K562 (cell line): ENCODE measurements around the gene MAP10. TPM values are rescaled to one million over a fixed set of nuclear protein-coding genes. Genes with fewer than 3 reads are reported as not detected.

Source experiments
- ATAC-seq: fragments of 200-7000 bp; cut with Tn5 transposase; 3 replicates; pipeline ENCODE4 v1.9.1; 2020; ENCODE audit warnings: moderate library complexity
- BruUV-seq: library from RNA; stranded (reverse); fragments of 400-500 nt; replicated peaks from 2 replicates; lab custom pipeline; 2021; lab: Mats Ljungman, UMichigan
- CTCF ChIA-PET: fragments of 300-600 bp; formaldehyde crosslinking; extraction: SDS; loops from one replicate; lab custom pipeline; 2021; ENCODE audit warnings: low intra/inter-chr PET ratio; lab: Yijun Ruan, JAX
- POLR2A ChIA-PET: fragments of 300-600, 350-650 bp; sonication (Branson Sonifier 250); formaldehyde crosslinking; extraction: SDS; loops from one replicate; lab custom pipeline; 2021; ENCODE audit warnings: antibody characterized with exemption, inconsistent platforms; lab: Yijun Ruan, JAX
- DNase-seq, 4 experiments: peaks; one replicate each; pipeline versions ENCODE4 v3.0.0 to v3.0.0-alpha.2; 2011 to 2018; ENCODE audit warnings: low spot score in 3 of 4, mixed read lengths in 3 of 4; ENCODE audit errors: extremely low read depth in 1 of 4
- FAIRE-seq: peaks from 2 replicates; lab custom pipeline; 2011; peaks lifted over from hg19 to GRCh38; lab: Jason Lieb, UNC
- H2AFZ ChIP-seq: 2 replicates; pipeline ENCODE4 v1.6.0; 2011; ENCODE audit warnings: low read depth, low read length, control low read depth, inconsistent platforms
- H3K27ac ChIP-seq: fragments of 200-600 bp; 3 replicates; pipeline ENCODE4 v1.8.0; 2011; ENCODE audit warnings: low read depth, mild to moderate bottlenecking, control low read depth, inconsistent platforms, low read length, moderate library complexity, mixed read lengths; ENCODE audit errors: extremely low read depth
- H3K27me3 ChIP-seq, 2 experiments: fragments of 300-600 bp in 1 of 2; 2 replicates in 1 of 2; 3 replicates in 1 of 2; pipeline versions ENCODE4 v1.6.0 to v1.8.0; 2011; ENCODE audit warnings: inconsistent platforms in 2 of 2, low read length in 2 of 2, mild to moderate bottlenecking in 1 of 2, mixed read lengths in 1 of 2, moderate library complexity in 1 of 2; ENCODE audit not compliant: control insufficient read depth in 2 of 2, insufficient read depth in 2 of 2
- H3K36me3 ChIP-seq: fragments of 300-600 bp; 3 replicates; pipeline ENCODE4 v1.8.0; 2011; ENCODE audit warnings: mild to moderate bottlenecking, low read length, inconsistent platforms; ENCODE audit not compliant: control insufficient read depth, insufficient read depth
- H3K4me1 ChIP-seq, 2 experiments: fragments of 200-600 bp in 1 of 2; replicated peaks in 1 of 2; 2 replicates in 1 of 2; 3 replicates in 1 of 2; pipeline versions ENCODE4 v1.5.1 to v1.8.0; 2011; ENCODE audit warnings: inconsistent platforms in 2 of 2, low read length in 2 of 2, mild to moderate bottlenecking in 1 of 2, mixed read lengths in 1 of 2, moderate library complexity in 1 of 2; ENCODE audit not compliant: control insufficient read depth in 2 of 2, insufficient read depth in 2 of 2
- H3K4me2 ChIP-seq: 2 replicates; pipeline ENCODE4 v1.6.1; 2011; ENCODE audit warnings: low read length, control low read depth, inconsistent platforms, mixed read lengths; ENCODE audit not compliant: insufficient read depth
- H3K4me3 ChIP-seq: fragments of 200-600 bp; sonication (generic), shearing (Covaris generic); 2 replicates; pipeline ENCODE4 v1.5.1; 2016; ENCODE audit warnings: control low read depth, inconsistent platforms
- H3K79me2 ChIP-seq: fragments of 200-600 bp; 3 replicates; pipeline ENCODE4 v1.8.0; 2011; ENCODE audit warnings: low read length, inconsistent platforms; ENCODE audit not compliant: control insufficient read depth, insufficient read depth
- H3K9ac ChIP-seq, 2 experiments: 2 replicates each; pipeline versions ENCODE4 v1.6.0 to v1.6.1; 2011; ENCODE audit warnings: low read depth in 2 of 2, low read length in 2 of 2, control low read depth in 1 of 2, inconsistent platforms in 1 of 2, mild to moderate bottlenecking in 1 of 2, mixed read lengths in 1 of 2; ENCODE audit not compliant: insufficient read depth in 1 of 2
- H3K9me1 ChIP-seq: one replicate; pipeline ENCODE4 v1.6.0; 2011; ENCODE audit warnings: inconsistent platforms, mild to moderate bottlenecking, low read length, moderate library complexity; ENCODE audit not compliant: control insufficient read depth, insufficient read depth
- H3K9me3 ChIP-seq: replicated peaks from 2 replicates; pipeline ENCODE4 v1.5.1; 2011; ENCODE audit warnings: low read depth, low read length, inconsistent platforms; ENCODE audit not compliant: control insufficient read depth, insufficient read depth
- H4K20me1 ChIP-seq: replicated peaks from 2 replicates; pipeline ENCODE4 v1.6.1; 2011; ENCODE audit warnings: low read length, inconsistent platforms, mixed read lengths; ENCODE audit not compliant: control insufficient read depth, insufficient read depth
- FOXM1 ChIP-seq, 2 experiments: fragments of 450-650 bp in 1 of 2; sonication (generic) in 1 of 2; formaldehyde crosslinking in 1 of 2; IDR thresholded peaks; 2 replicates each; pipeline versions ENCODE4 v1.6.1 to v1.9.0; 2017 to 2022; ENCODE audit warnings: low read depth in 2 of 2, mild to moderate bottlenecking in 2 of 2, missing genetic modification reagents in 1 of 2, moderate library complexity in 1 of 2
- STAG1 ChIP-seq: sonication (generic); formaldehyde crosslinking; IDR thresholded peaks from 2 replicates; pipeline ENCODE4 v1.5.0; 2020; ENCODE audit warnings: missing genetic modification reagents, borderline replicate concordance
- WGBS: fragments of 100-300 bp; shearing (Covaris generic); methylation state at CpG from one replicate; pipeline ENCODE4 v1.1.6; 2016; ENCODE audit warnings: low coverage, mixed read lengths; ENCODE audit not compliant: insufficient coverage; ENCODE audit errors: missing lambda C conversion rate; 5-methylcytosine and 5-hydroxymethylcytosine counted together
- in situ Hi-C: fragments of 300-500 bp; cut with MboI; formaldehyde crosslinking; loops from 4 replicates; pipeline ENCODE4 v1.15.0; 2018; ENCODE audit warnings: inconsistent platforms, mixed read lengths
- intact Hi-C: fragments of 100-400 bp; cut with micrococcal nuclease; formaldehyde crosslinking; loops from 2 replicates; pipeline ENCODE4 v1.14.2; 2022
- polyA plus RNA-seq, 8 experiments: library from polyadenylated mRNA; depleted of rRNA in 4 of 8; stranded (reverse) in 5 of 8; unstranded in 3 of 8; fragments of >200 nt; fragmentation: Nextera tagmentation in 2 of 8; fragmentation: Illumina TruSeq in 1 of 8; extraction: Ambion mirVana in 2 of 8; extraction: Trizol in 1 of 8; gene quantifications; 2 replicates each; pipeline versions ENCODE4 v1.2.1 to v1.2.3, GENCODE V29; 2011 to 2014; ENCODE audit warnings: inconsistent platforms in 1 of 8, missing spikeins in 1 of 8
- total RNA-seq, 7 experiments: library from RNA; depleted of rRNA in 6 of 7; stranded (reverse); fragments of >200 nt in 6 of 7; fragmentation: Illumina TruSeq in 2 of 7; extraction: Trizol in 2 of 7; gene quantifications; 2 replicates each; pipeline versions ENCODE4 v1.2.1 to v1.2.3, GENCODE V29; 2011 to 2021; ENCODE audit warnings: low replicate concordance in 1 of 7
- TF ChIP-seq, protein P1 (sequence below): fragments of 250-450 bp; sonication (Bioruptor Pico); IDR thresholded peaks from 2 replicates; pipeline ENCODE4 v1.5.0; 2021
- TF ChIP-seq, protein P2 (sequence below), 2 experiments: fragments of 450-650 bp in 1 of 2; sonication (generic) in 1 of 2; formaldehyde crosslinking in 1 of 2; IDR thresholded peaks in 1 of 2; conservative IDR thresholded peaks in 1 of 2; 2 replicates each; pipeline versions ENCODE4 v1.6.1 to v1.8.1; 2016 to 2023; ENCODE audit warnings: mild to moderate bottlenecking in 2 of 2, moderate library complexity in 2 of 2, inconsistent platforms in 1 of 2, missing genetic modification reagents in 1 of 2

The MAP10 gene
- total and polyA plus RNA-seq, 9 of the 15 experiments (the other 6 are each of a cell fraction or from before 2014, with no cell fraction given), result 0.11 to 0.98 (median 0.69) TPM

DNA sequence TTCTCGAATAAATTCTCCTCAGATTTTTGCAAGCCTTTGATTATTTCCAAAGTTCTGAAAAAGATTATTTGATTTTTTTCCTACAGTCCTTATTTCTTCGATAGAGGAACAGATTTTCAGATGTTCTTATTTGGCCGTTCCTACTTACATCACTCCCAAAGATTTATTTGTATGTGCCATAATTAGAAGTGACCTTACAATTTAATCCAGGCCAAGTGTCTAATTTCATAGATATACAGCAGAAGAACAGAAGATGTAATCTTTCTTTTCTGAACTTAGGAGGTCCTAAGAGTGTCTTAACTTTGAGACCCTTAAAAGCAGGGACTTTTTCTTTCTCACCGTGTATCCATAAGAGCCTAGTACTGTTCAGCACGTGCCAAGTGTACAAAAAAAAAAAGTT, 46.3 kb downstream of the MAP10 start:
- H2AFZ ChIP-seq, result no peak overlapping the region
- no peak overlapping the region for H3K9ac ChIP-seq
- no peak for ATAC-seq
- H3K79me2 ChIP-seq, result no peaks in the 10 kb centered on the region
- POLR2A ChIA-PET, result no interaction called here
- no peaks in the 10 kb centered on the region for H3K27me3 ChIP-seq
- H3K9me3 ChIP-seq, result no peaks in the 10 kb centered on the region
- no TSS peak for BruUV-seq
- no peaks in the 10 kb centered on the region for H3K4me1 ChIP-seq
- no peaks in the 10 kb centered on the region for H3K9me1 ChIP-seq
- WGBS, result 1% methylated on average over 5 of the region's 5 CpGs
- in situ Hi-C loops, result no loop called here
- no peak for FAIRE-seq
- H3K4me2 ChIP-seq, result no peak overlapping the region
- no peak overlapping the region for H3K4me3 ChIP-seq
- intact Hi-C loops, result loop anchor here (5.0 kb wide), 1 partner anchor 49 kb away; no protein-coding TSS in a partner anchor
- H4K20me1 ChIP-seq, result no peaks in the 10 kb centered on the region
- CTCF ChIA-PET, result no interaction called here
- H3K27ac ChIP-seq, result no peak overlapping the region
- TF ChIP-seq, protein P1, sequence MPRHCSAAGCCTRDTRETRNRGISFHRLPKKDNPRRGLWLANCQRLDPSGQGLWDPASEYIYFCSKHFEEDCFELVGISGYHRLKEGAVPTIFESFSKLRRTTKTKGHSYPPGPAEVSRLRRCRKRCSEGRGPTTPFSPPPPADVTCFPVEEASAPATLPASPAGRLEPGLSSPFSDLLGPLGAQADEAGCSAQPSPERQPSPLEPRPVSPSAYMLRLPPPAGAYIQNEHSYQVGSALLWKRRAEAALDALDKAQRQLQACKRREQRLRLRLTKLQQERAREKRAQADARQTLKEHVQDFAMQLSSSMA (CRISPR knock-in tag), result no peak
- no peak for TF ChIP-seq STAG1 (CRISPR knock-in tag)
- no peak for TF ChIP-seq FOXM1 (IDR thresholded peaks at IDR 0.05; ENCODE audit: low read depth)
- no peak for TF ChIP-seq FOXM1 (CRISPR knock-in tag; IDR thresholded peaks at IDR 0.05; ENCODE audit: low read depth)
- TF ChIP-seq, protein P2, sequence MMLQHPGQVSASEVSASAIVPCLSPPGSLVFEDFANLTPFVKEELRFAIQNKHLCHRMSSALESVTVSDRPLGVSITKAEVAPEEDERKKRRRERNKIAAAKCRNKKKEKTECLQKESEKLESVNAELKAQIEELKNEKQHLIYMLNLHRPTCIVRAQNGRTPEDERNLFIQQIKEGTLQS (IDR thresholded peaks at IDR 0.05), result no peak
- TF ChIP-seq, protein P2 (CRISPR knock-in tag; conservative IDR thresholded peaks at IDR 0.05), result no peak
- DNase-seq, result no peak
- H3K36me3 ChIP-seq, result no peaks in the 10 kb centered on the region
